H9 (cell line): ENCODE data around the gene SUFU. TPM values are rescaled to one million over a fixed set of nuclear protein-coding genes. Genes with fewer than 3 reads are reported as not detected.

Experiments used
- DNase-seq: peaks from one replicate; pipeline ENCODE4 v3.0.0-alpha.2; 2017
- H2AFZ ChIP-seq: one replicate; pipeline ENCODE4 v1.6.1; 2013; ENCODE audit warnings: mild to moderate bottlenecking, low read length, control low read depth, moderate library complexity
- H2AK5ac ChIP-seq: 2 replicates; pipeline ENCODE4 v1.6.1; 2013; ENCODE audit warnings: low read length, control low read depth, mixed read lengths; ENCODE audit not compliant: insufficient read length
- H2BK120ac ChIP-seq: one replicate; pipeline ENCODE4 v1.6.1; 2013; ENCODE audit warnings: low read depth, mild to moderate bottlenecking, low read length, control low read depth, inconsistent platforms; ENCODE audit not compliant: poor library complexity, severe bottlenecking
- H2BK12ac ChIP-seq: 2 replicates; pipeline ENCODE4 v1.6.1; 2013; ENCODE audit warnings: low read length, control low read depth, mixed read lengths, low read depth; ENCODE audit not compliant: insufficient read length
- H2BK15ac ChIP-seq: 2 replicates; pipeline ENCODE4 v1.6.1; 2013; ENCODE audit warnings: low read depth, low read length, control low read depth
- H2BK20ac ChIP-seq: one replicate; pipeline ENCODE4 v1.6.1; 2013; ENCODE audit warnings: low read depth, mild to moderate bottlenecking, low read length, control low read depth, inconsistent platforms; ENCODE audit not compliant: poor library complexity, severe bottlenecking
- H2BK5ac ChIP-seq: 2 replicates; pipeline ENCODE4 v1.6.1; 2013; ENCODE audit warnings: low read length, control low read depth, mixed read lengths; ENCODE audit not compliant: insufficient read length
- H3K14ac ChIP-seq: 2 replicates; pipeline ENCODE4 v1.6.1; 2013; ENCODE audit warnings: low read length, control low read depth; ENCODE audit not compliant: insufficient read depth
- H3K18ac ChIP-seq: 2 replicates; pipeline ENCODE4 v1.6.1; 2013; ENCODE audit warnings: low read depth, mild to moderate bottlenecking, mixed read lengths, low read length, control low read depth; ENCODE audit not compliant: insufficient read length
- H3K23ac ChIP-seq: 2 replicates; pipeline ENCODE4 v1.6.1; 2013; ENCODE audit warnings: low read length, control low read depth, mixed read lengths, low read depth; ENCODE audit not compliant: insufficient read length
- H3K23me2 ChIP-seq: 2 replicates; pipeline ENCODE4 v1.6.1; 2013; ENCODE audit warnings: low read depth, mild to moderate bottlenecking, mixed read lengths, low read length, control low read depth; ENCODE audit not compliant: insufficient read length, poor library complexity, severe bottlenecking
- H3K27ac ChIP-seq: 2 replicates; pipeline ENCODE4 v1.5.1; 2013; ENCODE audit warnings: low read length, control low read depth, mixed read lengths, low read depth; ENCODE audit not compliant: insufficient read length
- H3K27me3 ChIP-seq: 2 replicates; pipeline ENCODE4 v1.6.1; 2013; ENCODE audit warnings: low read length, control low read depth, inconsistent platforms; ENCODE audit not compliant: insufficient read depth
- H3K4ac ChIP-seq: 2 replicates; pipeline ENCODE4 v1.6.1; 2013; ENCODE audit warnings: low read depth, mild to moderate bottlenecking, control low read depth, inconsistent platforms, low read length, moderate library complexity
- H3K4me1 ChIP-seq: 2 replicates; pipeline ENCODE4 v1.6.1; 2013; ENCODE audit warnings: low read length, control low read depth, inconsistent platforms; ENCODE audit not compliant: insufficient read depth
- H3K4me2 ChIP-seq: 2 replicates; pipeline ENCODE4 v1.6.1; 2013; ENCODE audit warnings: low read length, control low read depth, mixed read lengths; ENCODE audit not compliant: insufficient read length, insufficient read depth
- H3K56ac ChIP-seq: 2 replicates; pipeline ENCODE4 v1.6.1; 2013; ENCODE audit warnings: low read depth, mild to moderate bottlenecking, mixed read lengths, low read length, control low read depth; ENCODE audit not compliant: insufficient read length
- H3K79me1 ChIP-seq: 2 replicates; pipeline ENCODE4 v1.6.1; 2013; ENCODE audit warnings: low read depth, mild to moderate bottlenecking, moderate library complexity, low read length, control low read depth, inconsistent platforms; ENCODE audit not compliant: insufficient read depth, poor library complexity, severe bottlenecking
- H3K79me2 ChIP-seq: 2 replicates; pipeline ENCODE4 v1.6.1; 2013; ENCODE audit warnings: low read length, control low read depth, inconsistent platforms; ENCODE audit not compliant: insufficient read depth
- H3K9ac ChIP-seq: 2 replicates; pipeline ENCODE4 v1.6.1; 2013; ENCODE audit warnings: low read length, control low read depth, mixed read lengths; ENCODE audit not compliant: insufficient read length; ENCODE audit errors: extremely low read depth
- H3K9me3 ChIP-seq: one replicate; pipeline ENCODE4 v1.6.1; 2013; ENCODE audit warnings: low read depth, low read length, inconsistent platforms; ENCODE audit not compliant: control insufficient read depth
- H3T11ph ChIP-seq: one replicate; pipeline ENCODE4 v1.6.1; 2013; ENCODE audit warnings: mild to moderate bottlenecking, low read length, control low read depth, inconsistent platforms
- H4K20me1 ChIP-seq: one replicate; pipeline ENCODE4 v1.6.1; 2013; ENCODE audit not compliant: control insufficient read depth, insufficient read length, insufficient read depth
- H4K5ac ChIP-seq: 2 replicates; pipeline ENCODE4 v1.6.1; 2013; ENCODE audit warnings: low read depth, mild to moderate bottlenecking, mixed read lengths, low read length, control low read depth; ENCODE audit not compliant: insufficient read length
- H4K8ac ChIP-seq: replicated peaks from 2 replicates; pipeline ENCODE4 v1.6.1; 2013; ENCODE audit warnings: low read length, control low read depth, mixed read lengths, low read depth; ENCODE audit not compliant: insufficient read length
- H4K91ac ChIP-seq: 2 replicates; pipeline ENCODE4 v1.6.1; 2013; ENCODE audit warnings: low read depth, mild to moderate bottlenecking, moderate library complexity, mixed read lengths, low read length, control low read depth; ENCODE audit not compliant: insufficient read length
- H3K27ac Mint-ChIP-seq, 3 experiments: 2 replicates in 2 of 3; 3 replicates in 1 of 3; pipeline ENCODE4 v1.8.0; 2020 to 2021; ENCODE audit warnings: mixed read lengths in 3 of 3, mild to moderate bottlenecking in 1 of 3, moderate library complexity in 1 of 3
- H3K27me3 Mint-ChIP-seq: 2 replicates; pipeline ENCODE4 v1.8.0; 2021; ENCODE audit warnings: low read depth, mild to moderate bottlenecking, moderate library complexity, mixed read lengths
- H3K36me3 Mint-ChIP-seq, 3 experiments: 2 replicates in 2 of 3; 3 replicates in 1 of 3; pipeline ENCODE4 v1.8.0; 2020 to 2021; ENCODE audit warnings: low read depth in 3 of 3, mixed read lengths in 3 of 3; ENCODE audit not compliant: insufficient read depth in 1 of 3
- H3K4me1 Mint-ChIP-seq, 2 experiments: 2 replicates each; pipeline ENCODE4 v1.8.0; 2020; ENCODE audit warnings: mixed read lengths in 2 of 2
- H3K4me3 Mint-ChIP-seq, 2 experiments: 2 replicates in 1 of 2; 3 replicates in 1 of 2; pipeline ENCODE4 v1.8.0; 2020 to 2021; ENCODE audit warnings: mild to moderate bottlenecking in 2 of 2, mixed read lengths in 2 of 2, moderate library complexity in 1 of 2
- H3K9me3 Mint-ChIP-seq, 2 experiments: 2 replicates in 1 of 2; 3 replicates in 1 of 2; pipeline ENCODE4 v1.8.0; 2020; ENCODE audit warnings: mild to moderate bottlenecking in 2 of 2, mixed read lengths in 2 of 2, moderate library complexity in 1 of 2
- WGBS: extraction: QIAGEN DNeasy Blood & Tissue Kit; methylation state at CpG from one replicate; pipeline ENCODE4 v1.1.7; 2013; ENCODE audit warnings: missing lambda C conversion rate, low lambda C conversion rate, mixed read lengths; ENCODE audit not compliant: insufficient read length; ENCODE audit errors: extremely low coverage; 5-methylcytosine and 5-hydroxymethylcytosine counted together
- total RNA-seq: library from RNA; stranded (reverse); gene quantifications from 2 replicates; pipeline ENCODE4 v1.2.1, GENCODE V29; 2021
- TF ChIP-seq, protein P1 (sequence below): fragments of 200-600 bp; sonication (generic); conservative IDR thresholded peaks from 3 replicates; pipeline ENCODE4 v1.8.0; 2021; ENCODE audit warnings: antibody characterized with exemption, mild to moderate bottlenecking

SUFU gene
- total RNA-seq, 1 experiment from 2014 or later = 9.5 TPM

DNA sequence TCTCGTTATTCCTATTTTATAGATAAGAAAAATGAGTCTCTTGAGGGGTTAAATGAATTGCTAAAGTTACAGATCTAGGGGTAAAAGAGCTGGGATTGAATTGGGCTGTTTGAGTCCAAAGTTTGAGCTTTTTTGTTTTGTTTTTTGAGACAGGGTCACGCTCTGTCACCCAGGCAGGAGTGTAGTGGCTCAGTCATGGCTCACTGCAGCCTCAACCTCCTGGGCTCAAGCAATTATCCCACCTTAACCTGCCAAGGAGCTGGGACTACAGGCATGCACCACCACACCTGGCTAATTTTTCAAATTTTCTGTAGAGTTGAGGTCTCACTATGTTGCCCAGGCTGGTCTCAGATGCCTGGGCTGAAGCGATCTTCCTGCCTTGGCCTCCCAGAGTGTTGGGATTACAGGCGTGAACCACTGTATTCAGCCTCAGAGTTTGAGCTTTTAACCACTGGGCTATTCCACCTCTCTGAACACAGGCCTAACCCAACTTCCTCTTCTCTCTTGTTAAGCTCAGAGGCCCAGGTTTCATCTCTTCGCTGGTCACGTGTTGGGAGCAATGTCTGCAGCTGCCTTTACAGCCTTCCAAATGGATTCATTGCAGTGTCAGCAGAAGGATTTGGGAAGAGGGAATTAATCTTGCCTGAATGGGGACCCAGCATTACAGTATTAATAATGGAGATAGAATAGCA lies 8.0 kb downstream of the SUFU start:
- H3K56ac ChIP-seq = no peak overlapping the region
- no peak overlapping the region for H4K5ac ChIP-seq
- no peak overlapping the region for H4K91ac ChIP-seq
- H3K9me3 ChIP-seq = no peaks in the 10 kb centered on the region
- H2BK5ac ChIP-seq = no peak overlapping the region
- H3K79me2 ChIP-seq = no peaks in the 10 kb centered on the region
- H3K4ac ChIP-seq = no peak overlapping the region
- no peak overlapping the region for H3K27ac ChIP-seq
- no peak overlapping the region for H2BK12ac ChIP-seq
- Mint-ChIP-seq H3K27me3 (peaks cover 8% of the 10 kb centered on the region), H3K27ac (no peak overlapping the region), H3K36me3 (peaks cover 6 to 34% (median 19%) of the 10 kb centered on the region in 3 experiments; a peak in 6 of 7 replicates), H3K9me3 (no peaks in the 10 kb centered on the region), H3K4me1 (peaks cover 0 to 8% of the 10 kb centered on the region in 2 experiments; a peak in 2 of 4 replicates), H3K4me3 (no peak overlapping the region)
- DNase-seq = no peak
- no peaks in the 10 kb centered on the region for H4K20me1 ChIP-seq
- H3K14ac ChIP-seq = no peak overlapping the region
- H2AK5ac ChIP-seq = no peak overlapping the region
- H3K4me2 ChIP-seq = no peak overlapping the region
- no peak overlapping the region for H2AFZ ChIP-seq
- no peak overlapping the region for H3K18ac ChIP-seq
- no peak overlapping the region for H3K9ac ChIP-seq
- H3K23ac ChIP-seq = no peak overlapping the region
- no peak overlapping the region for H2BK20ac ChIP-seq
- no peak overlapping the region for H2BK15ac ChIP-seq
- H3K23me2 ChIP-seq = no peaks in the 10 kb centered on the region
- H4K8ac ChIP-seq = no peak overlapping the region
- H3K4me1 ChIP-seq = no peaks in the 10 kb centered on the region
- H3T11ph ChIP-seq = no peak overlapping the region
- H3K27me3 ChIP-seq = no peaks in the 10 kb centered on the region
- H2BK120ac ChIP-seq = no peak overlapping the region
- WGBS = no CpG with 5 or more reads among the region's 6 CpGs
- H3K79me1 ChIP-seq = no peaks in the 10 kb centered on the region
- TF ChIP-seq, protein P1, sequence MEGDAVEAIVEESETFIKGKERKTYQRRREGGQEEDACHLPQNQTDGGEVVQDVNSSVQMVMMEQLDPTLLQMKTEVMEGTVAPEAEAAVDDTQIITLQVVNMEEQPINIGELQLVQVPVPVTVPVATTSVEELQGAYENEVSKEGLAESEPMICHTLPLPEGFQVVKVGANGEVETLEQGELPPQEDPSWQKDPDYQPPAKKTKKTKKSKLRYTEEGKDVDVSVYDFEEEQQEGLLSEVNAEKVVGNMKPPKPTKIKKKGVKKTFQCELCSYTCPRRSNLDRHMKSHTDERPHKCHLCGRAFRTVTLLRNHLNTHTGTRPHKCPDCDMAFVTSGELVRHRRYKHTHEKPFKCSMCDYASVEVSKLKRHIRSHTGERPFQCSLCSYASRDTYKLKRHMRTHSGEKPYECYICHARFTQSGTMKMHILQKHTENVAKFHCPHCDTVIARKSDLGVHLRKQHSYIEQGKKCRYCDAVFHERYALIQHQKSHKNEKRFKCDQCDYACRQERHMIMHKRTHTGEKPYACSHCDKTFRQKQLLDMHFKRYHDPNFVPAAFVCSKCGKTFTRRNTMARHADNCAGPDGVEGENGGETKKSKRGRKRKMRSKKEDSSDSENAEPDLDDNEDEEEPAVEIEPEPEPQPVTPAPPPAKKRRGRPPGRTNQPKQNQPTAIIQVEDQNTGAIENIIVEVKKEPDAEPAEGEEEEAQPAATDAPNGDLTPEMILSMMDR = no peak
